Measurements from ENCODE around the gene DFFB.

DNA sequence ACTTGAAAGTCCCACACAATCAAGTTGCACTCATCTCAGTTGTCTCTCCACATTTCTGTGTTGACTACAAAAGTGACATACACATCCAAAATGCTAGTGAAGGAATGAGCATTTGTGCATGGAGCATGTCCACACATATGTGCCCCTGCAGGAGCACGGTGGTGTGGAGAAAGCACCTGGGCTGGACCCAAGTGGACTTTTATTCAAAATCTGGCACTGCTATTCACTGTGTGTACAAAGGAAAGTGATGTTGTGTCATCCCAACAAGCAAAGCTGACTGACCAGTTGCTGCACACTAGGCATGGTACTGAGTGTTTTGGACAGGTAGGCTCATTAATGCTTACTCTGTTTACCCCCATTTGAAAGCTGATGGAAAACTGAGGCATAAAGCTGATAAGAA lies 19.6 kb upstream of the DFFB start:
- TF ChIP-seq, protein P1, sequence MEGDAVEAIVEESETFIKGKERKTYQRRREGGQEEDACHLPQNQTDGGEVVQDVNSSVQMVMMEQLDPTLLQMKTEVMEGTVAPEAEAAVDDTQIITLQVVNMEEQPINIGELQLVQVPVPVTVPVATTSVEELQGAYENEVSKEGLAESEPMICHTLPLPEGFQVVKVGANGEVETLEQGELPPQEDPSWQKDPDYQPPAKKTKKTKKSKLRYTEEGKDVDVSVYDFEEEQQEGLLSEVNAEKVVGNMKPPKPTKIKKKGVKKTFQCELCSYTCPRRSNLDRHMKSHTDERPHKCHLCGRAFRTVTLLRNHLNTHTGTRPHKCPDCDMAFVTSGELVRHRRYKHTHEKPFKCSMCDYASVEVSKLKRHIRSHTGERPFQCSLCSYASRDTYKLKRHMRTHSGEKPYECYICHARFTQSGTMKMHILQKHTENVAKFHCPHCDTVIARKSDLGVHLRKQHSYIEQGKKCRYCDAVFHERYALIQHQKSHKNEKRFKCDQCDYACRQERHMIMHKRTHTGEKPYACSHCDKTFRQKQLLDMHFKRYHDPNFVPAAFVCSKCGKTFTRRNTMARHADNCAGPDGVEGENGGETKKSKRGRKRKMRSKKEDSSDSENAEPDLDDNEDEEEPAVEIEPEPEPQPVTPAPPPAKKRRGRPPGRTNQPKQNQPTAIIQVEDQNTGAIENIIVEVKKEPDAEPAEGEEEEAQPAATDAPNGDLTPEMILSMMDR (IDR thresholded peaks at IDR 0.05; ENCODE audit: insufficient read depth, low read length) = no peak
- no peak for TF ChIP-seq POLR2AphosphoS5 (IDR thresholded peaks at IDR 0.05; ENCODE audit: low read depth)
- no peak for TF ChIP-seq GABPA (IDR thresholded peaks at IDR 0.05; ENCODE audit: low read depth)
- TF ChIP-seq, protein P2, sequence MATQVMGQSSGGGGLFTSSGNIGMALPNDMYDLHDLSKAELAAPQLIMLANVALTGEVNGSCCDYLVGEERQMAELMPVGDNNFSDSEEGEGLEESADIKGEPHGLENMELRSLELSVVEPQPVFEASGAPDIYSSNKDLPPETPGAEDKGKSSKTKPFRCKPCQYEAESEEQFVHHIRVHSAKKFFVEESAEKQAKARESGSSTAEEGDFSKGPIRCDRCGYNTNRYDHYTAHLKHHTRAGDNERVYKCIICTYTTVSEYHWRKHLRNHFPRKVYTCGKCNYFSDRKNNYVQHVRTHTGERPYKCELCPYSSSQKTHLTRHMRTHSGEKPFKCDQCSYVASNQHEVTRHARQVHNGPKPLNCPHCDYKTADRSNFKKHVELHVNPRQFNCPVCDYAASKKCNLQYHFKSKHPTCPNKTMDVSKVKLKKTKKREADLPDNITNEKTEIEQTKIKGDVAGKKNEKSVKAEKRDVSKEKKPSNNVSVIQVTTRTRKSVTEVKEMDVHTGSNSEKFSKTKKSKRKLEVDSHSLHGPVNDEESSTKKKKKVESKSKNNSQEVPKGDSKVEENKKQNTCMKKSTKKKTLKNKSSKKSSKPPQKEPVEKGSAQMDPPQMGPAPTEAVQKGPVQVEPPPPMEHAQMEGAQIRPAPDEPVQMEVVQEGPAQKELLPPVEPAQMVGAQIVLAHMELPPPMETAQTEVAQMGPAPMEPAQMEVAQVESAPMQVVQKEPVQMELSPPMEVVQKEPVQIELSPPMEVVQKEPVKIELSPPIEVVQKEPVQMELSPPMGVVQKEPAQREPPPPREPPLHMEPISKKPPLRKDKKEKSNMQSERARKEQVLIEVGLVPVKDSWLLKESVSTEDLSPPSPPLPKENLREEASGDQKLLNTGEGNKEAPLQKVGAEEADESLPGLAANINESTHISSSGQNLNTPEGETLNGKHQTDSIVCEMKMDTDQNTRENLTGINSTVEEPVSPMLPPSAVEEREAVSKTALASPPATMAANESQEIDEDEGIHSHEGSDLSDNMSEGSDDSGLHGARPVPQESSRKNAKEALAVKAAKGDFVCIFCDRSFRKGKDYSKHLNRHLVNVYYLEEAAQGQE (IDR thresholded peaks at IDR 0.05; ENCODE audit: insufficient replicate concordance, low read depth) = no peak
